A204.1 (cell line): ENCODE results near the gene LAT.
"Not testable (repeated sequence)": the region's sequence is repeated elsewhere in the genome, so short reads cannot be mapped to it uniquely, and the experiment has no call there.

Experiments used
- FAIRE-seq: peaks from 2 replicates; lab custom pipeline; 2012; peaks lifted over from hg19 to GRCh38; lab: Jason Lieb, UNC

LAT gene

DNA sequence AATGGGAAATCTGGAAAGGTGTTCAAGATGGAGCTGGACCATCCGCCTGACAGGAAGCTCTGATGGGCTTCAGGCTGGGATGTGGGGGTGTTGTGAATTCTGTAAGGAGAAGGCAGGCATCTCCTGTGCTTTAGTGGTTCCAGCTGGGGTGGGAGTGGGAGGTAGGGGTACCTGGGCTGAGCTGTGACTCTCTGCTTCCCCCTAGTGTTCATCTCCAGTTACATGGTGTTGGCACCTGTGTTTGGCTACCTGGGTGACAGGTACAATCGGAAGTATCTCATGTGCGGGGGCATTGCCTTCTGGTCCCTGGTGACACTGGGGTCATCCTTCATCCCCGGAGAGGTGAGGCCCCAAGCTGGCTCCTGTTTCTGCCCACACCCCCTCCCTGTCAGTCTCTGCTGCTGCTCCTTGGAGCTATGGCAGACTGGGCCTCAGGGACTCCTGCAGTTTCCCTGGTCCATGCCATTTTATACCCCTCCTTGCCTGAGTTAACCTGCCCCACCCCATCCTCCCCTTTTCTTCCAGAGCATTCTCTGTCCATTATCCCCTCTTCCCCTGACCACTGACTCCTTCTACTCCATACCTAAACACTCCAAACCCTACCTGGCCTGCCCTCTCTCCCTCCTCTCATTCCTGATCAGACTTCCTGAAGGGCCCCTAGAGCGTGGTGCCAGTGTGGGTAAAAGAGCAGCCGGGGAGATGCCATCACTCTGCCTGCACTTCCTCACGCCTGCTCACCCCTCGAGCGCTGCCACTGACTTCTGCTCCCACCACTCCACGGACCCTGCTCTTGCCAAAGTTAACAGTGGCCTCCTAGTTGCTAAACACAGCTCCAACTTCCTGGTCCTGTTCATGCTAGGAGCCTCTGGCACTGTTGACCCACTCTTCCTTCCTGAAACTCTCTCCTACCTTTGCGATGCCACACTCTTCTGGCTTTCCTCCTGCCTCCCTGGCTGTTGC, 6.9 kb upstream of the LAT start:
- FAIRE-seq: no peak

DNA sequence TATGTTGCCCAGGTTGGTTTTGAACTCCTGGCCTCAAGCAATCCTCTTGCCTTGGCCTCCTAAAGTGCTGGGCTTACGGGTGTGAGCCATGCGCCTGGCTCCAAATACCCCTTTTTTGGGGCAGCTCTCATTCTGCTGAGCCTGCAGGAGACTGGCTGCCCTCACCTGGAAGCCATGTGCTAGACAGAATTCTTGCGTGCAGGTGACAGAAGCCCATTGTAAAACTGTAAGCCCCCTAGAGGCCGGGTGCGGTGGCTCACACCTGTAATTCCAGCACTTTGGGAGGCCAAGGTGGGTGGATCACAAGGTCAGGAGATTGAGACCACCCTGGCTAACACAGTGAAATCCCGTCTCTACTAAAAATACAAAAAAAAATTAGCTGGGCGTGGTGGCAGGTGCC, 4.5 kb upstream of the LAT start:
- not testable (repeated sequence) for FAIRE-seq

DNA sequence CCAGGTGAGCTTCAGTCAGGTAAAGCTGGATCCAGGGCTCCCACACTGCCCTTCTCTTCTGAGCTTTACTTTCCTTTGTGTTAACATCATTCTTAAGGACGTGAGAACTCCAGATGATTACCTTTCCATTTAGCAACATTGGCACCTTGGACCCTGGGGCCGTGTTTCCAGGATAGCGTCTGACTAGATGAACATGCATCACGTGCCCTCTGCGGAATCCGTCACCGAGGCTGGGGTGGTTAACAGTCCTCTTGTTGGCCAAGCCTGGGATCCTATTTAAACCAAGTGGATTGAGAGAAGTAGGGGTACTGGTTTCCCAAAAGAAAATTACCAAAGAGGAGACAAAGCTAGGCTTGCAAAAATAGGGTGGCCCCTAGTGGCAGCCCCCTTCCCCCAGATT, 3.9 kb upstream of the LAT start:
- FAIRE-seq: no peak

DNA sequence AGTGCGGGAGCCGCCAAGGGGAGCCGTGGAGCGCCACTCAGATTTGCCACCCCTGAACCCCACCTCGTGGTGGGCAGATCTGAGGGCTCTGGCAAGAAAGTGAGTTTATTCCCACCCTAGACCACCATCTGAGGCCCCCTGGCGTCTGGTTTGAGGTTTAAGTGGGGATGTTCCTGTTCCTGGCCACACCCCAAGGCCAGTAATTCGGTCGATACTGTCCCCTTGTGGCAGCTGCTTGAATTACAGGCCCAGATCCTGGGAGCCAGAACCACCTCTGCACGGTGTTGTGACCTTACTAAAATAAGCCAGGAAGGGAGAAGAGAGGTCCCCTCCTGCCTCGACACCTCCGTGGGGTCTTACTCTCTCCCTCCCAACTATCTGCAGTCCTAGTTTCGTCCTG, 3.3 kb upstream of the LAT start:
- FAIRE-seq: no peak

DNA sequence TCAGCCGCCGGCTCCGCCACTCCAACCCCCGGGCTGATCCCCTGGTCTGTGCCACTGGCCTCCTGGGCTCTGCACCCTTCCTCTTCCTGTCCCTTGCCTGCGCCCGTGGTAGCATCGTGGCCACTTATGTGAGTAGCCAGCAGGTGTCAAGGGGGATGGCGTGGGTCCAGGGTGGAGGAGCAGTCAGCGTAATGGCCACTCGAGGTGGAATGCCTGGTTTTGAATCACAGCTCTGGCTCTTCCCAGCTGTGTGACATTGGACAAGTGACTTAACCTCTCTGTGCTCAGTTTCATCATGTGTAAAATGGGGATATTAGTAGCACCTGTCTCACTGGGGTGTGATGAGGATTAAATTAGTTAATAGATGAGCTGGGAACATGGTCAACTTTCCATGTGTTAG, 2.4 kb upstream of the LAT start:
- no peak for FAIRE-seq

DNA sequence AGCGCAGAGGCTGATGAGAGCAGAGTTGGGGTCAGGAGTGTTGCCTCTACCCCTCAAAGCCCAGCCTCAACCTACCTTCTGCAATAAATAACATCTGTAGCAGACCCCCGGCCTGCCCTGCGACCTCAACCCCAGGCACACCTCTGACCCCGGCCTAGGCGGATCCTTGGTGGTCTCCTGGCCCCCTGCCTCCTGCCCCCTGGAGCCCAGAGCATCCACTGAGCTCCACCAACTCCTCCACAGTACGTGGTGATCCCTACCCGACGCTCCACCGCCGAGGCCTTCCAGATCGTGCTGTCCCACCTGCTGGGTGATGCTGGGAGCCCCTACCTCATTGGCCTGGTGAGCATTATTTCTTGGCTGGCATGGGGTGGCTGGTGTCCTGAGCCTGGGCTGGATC, 1.9 kb upstream of the LAT start:
- no peak for FAIRE-seq

DNA sequence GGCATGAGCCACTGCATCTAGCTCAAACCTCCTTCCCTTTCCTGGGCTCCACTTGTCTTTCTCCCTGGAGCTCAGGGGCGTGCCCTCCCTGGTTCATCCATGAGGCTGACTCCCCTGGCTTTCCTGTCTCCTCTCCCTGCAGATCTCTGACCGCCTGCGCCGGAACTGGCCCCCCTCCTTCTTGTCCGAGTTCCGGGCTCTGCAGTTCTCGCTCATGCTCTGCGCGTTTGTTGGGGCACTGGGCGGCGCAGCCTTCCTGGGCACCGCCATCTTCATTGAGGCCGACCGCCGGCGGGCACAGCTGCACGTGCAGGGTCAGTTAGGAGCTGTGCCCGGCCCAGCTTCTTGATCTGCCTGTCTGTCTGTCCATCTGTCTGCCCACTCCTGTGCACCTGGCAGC, 1.2 kb upstream of the LAT start:
- no peak for FAIRE-seq

DNA sequence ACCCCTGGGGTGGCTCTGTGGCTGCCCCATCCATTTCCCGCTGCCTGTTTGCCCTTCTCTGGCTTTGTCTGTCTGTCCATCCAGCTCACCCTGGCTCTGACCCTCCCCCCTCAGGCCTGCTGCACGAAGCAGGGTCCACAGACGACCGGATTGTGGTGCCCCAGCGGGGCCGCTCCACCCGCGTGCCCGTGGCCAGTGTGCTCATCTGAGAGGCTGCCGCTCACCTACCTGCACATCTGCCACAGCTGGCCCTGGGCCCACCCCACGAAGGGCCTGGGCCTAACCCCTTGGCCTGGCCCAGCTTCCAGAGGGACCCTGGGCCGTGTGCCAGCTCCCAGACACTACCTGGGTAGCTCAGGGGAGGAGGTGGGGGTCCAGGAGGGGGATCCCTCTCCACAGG, 761 bp upstream of the LAT start:
- FAIRE-seq: no peak

DNA sequence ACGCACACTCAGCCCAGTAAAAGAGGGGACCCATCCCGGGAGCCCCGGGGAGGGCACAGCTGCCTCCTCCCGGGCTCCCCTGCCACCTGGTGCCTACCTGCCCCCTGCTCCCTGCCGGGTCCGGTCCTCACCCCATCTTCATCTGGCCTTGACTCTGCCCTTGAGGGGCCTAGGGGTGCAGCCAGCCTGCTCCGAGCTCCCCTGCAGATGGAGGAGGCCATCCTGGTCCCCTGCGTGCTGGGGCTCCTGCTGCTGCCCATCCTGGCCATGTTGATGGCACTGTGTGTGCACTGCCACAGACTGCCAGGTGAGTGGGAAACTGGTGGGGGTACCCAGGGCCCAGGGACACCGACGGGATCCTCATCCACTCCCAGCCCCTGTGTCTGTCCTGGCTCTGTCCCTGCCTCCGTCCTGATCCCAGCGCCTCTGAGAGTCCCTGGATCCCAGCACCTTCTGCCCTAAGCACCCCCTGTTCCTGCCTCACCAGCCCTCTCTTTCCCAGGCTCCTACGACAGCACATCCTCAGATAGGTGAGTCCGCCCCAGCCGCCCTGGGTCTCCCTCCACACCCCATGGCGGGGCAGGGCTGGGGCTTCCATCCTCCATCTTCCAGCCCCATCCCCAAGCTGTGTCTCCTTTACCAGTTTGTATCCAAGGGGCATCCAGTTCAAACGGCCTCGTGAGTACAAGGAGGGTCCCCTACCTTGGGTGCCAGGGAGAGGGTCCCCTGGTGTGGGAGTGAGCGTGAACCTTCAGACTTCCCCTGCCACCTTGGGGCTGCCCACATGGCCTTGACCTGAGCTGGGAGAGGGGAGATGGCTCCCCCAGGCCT, 574 bp downstream of the LAT start:
- FAIRE-seq: no peak

DNA sequence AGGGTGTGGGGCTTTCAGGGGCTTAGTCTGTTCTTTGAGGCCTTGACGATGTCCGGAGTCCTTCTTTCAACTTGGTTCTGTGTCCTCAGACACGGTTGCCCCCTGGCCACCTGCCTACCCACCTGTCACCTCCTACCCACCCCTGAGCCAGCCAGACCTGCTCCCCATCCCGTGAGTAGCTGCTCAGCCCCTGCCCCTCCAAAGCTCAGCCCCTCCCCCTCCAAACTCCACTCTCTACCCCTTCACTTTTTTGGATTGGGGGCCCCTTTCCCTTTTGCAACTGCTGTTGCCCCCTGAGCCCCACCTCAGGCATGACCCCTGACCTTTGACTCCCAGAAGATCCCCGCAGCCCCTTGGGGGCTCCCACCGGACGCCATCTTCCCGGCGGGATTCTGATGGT, 1.2 kb downstream of the LAT start:
- FAIRE-seq: no peak

DNA sequence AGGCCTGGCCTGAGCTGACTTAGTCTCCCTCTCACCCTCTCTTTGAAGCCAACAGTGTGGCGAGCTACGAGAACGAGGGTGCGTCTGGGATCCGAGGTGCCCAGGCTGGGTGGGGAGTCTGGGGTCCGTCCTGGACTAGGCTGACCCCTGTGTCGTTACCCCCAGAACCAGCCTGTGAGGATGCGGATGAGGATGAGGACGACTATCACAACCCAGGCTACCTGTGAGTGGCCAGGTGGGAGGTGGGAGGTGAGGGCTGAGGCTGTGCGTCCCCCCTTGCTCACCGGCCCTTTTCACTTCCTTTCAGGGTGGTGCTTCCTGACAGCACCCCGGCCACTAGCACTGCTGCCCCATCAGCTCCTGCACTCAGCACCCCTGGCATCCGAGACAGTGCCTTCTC, 1.6 kb downstream of the LAT start:
- FAIRE-seq: no peak

DNA sequence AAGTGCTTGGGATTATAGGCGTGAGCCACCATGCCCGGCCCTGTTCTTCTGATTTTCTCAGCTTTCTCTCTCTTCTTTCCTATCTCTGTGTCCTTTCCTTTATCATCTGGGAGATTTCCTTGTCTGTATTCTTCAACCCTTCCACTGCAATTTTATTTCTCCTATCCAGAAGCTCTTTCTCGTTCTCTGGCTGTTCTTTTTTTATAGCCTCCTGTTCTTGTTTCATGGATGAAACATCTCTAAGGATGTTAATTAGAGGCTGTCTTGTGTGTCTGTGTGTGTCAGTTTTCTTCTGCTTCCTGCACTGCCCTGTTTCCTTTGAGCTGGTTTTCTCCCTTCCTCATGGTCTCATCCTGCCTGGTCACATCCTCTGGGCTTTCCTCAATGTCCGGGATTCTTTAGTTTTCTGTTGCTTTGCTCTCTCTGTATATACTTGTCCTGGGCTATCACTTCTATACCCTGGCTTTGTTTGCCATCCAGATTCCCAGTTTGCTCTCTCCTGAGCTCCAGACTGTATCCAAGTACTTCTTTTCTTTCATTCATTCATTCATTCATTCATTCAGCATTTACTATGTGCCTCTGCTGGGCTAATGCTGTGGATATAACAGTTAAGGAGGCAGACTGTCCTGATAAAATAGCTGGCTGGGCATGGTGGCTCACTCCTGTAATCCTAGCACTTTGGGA, 2.5 kb downstream of the LAT start:
- FAIRE-seq: no peak

DNA sequence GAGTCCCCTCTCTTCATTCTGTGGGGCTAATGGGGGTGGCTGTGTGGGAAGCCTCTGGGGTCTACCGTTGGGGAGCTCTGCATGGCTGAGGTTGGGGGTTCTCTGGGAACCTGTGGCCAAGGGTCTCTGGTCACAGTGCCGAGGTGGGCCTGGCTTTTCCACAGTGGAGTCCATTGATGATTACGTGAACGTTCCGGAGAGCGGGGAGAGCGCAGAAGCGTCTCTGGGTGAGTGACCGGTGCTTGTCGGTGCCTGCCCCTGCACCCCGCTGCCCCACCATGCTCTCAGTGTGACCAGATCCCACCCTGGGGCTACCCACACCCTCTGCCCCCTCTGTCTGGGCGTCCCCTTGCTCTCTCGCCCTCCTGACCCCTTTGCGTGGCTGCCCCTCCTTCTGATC, 4.5 kb downstream of the LAT start:
- no peak for FAIRE-seq

DNA sequence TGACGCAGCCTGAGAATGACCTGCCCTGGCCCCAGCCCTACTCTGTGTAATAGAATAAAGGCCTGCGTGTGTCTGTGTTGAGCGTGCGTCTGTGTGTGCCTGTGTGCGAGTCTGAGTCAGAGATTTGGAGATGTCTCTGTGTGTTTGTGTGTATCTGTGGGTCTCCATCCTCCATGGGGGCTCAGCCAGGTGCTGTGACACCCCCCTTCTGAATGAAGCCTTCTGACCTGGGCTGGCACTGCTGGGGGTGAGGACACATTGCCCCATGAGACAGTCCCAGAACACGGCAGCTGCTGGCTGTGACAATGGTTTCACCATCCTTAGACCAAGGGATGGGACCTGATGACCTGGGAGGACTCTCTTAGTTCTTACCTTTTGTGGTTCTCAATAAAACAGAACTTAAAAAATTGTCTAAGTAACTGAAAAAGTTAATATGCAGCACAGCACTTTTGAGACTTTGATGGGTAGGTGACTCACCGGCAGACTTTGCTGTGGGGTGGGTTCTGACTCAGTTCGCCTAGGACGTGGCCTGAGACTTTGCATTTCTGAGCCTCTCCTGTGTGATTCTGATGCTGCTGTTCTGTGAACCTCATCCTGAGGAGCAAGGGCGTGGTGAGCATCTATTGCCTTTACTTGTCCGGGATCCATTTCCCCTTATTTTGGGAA, 5.7 kb downstream of the LAT start:
- no peak for FAIRE-seq

DNA sequence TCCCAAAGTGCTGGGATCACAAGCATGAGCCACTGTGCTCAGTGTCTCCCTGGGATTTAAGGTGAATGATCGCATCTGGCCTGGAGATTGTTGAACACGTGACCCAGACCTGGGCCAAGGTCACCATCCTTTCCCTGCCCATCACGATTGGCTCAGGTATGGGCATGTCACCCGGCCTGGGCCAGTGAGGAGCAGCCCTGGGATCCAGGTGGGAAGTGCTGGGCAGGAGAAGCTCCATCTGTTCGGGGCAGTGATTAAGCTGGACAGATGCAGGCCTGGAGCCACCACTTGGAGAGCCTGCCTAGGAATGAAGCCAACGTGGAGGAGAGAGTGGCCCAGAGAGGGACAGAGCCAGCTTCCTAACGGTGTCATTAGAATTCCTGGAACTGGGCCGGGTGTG, 6.8 kb downstream of the LAT start:
- no peak for FAIRE-seq

DNA sequence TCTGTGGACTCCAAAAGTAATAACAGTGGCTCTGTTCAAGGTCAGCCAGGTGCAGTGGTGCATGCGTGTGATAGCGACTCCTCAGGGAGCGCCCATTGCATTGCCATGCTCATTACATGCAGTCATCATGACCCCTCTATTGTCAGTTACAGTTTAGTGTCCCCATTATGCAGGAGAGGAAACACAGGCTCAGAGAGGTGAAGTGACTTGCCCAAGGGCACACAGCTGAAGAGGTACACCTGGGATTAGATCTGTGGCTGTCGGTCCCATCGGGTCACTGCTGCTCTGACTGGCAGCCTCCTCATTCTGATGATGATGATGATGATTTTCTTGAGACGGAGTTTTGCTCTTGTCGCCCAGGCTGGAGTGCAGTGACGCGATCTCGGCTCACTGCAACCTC, 7.6 kb downstream of the LAT start:
- FAIRE-seq: no peak

DNA sequence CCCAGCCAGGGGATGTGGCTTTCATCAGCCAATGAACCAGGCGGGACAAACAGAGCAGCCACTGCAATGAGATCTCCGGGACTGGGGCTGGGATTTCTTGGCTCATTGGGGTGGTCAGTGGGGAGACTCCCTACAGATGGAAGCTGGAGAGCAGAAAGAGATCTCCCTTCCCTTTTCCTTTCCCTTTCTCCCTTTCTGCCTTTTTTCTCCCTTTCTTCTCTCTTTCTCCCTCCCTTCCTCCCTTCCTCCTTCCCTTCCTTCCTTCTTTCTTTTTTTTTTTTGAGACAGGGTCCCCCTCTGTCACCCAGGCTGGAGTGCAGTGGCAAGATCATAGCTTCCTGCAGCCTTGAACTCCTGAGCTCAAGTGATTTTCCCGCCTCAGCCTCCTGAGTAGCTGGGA, 14.0 kb downstream of the LAT start:
- FAIRE-seq: no peak

DNA sequence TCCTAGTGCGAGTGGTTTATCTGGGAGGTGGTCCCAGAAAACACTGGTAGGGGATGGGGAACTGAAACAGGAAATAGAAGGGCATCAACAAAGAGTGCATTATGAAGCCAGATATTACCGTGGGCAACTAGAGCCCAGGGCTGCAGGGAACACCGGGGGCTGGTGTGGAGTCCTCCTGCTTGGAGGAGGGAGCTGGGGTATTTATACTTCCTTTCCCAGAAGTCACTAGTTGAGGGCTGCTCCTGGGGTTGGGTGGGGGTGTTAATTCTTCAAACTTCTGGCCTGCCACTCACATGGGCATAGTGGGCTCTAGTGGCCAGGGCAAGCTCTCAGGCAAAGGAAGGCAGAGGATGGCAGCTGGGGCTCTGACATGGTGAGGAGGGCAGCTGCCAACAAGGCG, 14.7 kb downstream of the LAT start:
- no peak for FAIRE-seq

DNA sequence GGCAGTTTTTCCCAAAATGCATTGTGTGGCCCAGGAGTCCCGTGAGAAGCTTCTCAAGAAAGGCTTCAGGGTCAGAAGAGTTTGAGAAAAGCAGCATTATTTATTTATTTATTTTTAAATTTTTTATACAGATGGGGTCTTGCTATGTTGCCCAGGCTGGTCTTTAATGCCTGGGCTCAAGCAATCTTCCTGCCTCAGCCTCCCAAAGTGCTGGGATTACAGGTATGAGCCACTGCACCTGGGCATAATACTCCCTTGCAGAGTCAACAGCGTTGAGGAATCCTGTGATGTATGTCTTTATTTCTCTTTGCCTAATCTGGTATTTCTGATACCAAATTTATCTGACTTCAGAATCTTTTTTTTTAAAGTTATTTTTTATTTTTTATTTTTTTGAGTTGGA, 15.2 kb downstream of the LAT start:
- FAIRE-seq: no peak

DNA sequence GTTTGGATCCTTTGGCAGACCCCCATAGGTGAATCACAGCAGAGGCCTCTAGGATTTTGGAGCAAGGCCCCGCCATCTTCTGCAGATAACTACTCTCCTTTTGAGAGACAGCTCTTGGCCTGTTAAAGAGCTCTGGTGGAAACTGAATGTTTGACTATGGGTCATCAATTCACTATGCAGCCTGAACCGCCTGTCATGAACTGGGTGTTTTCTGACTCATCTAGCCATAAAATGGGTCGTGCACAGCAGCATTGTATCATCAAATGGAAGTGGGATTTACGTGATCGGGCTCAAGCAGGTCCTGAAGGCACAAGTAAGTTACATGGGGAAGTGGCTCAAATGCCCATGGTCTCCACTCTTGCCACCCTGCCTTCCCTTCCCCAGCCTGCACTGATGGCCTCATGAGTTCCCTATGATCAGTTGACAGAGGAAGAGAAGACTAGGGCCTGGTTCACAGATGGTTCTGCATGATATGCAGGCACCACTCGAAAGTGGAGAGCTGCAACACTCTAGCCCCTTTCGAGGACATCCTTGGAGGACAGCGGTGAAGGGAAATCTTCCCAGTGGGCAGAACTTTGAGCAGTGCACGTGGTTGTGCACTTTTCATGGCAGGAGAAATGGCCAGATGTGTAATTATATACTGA, 19.8 kb downstream of the LAT start:
- FAIRE-seq: not testable (repeated sequence)

DNA sequence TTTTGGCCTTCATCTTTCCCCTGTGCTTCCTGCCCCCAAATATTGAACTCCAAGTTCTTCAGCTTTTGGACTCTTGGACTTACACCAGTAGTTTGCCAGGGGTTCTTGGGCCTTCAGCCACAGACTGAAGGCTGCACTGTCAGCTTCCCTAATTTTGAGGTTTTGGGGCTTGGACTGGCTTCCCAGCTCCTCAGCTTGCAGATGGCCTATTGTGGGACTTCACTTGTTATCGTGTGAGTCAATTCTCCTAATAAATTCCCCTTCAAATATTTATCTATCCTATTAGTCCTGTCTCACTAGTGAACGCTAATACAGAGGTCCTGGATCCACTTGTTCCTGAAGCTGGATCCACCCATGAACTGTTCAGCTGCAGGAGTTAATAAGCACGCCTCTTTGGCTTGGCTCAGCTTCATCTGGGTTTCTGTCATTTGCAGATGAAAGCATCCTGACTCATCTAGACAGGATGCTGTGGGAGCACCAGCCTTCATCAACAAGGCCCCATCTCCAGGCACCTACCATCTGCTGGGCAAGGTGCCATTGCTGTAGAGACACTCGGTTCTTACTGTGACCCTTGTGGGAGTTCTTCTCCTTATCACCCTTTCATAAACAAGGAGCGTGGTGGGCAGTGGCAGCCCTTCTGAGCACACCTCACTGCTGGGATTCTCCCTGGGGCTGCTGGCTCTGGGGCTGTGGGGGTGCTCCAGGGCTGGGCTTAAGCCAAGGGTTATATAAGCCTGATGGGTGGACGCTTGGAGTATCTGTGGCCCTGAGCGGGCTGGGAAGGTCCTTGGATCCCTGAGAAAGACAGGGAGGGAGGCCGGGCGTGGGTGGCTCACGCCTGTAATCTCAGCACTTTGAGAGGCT, 23.1 kb downstream of the LAT start:
- FAIRE-seq: no peak
